K562 (cell line): ENCODE data around the gene NPS. TPM values are rescaled to one million over a fixed set of nuclear protein-coding genes. Genes with fewer than 3 reads are reported as not detected.

Source experiments
- ATAC-seq: fragments of 200-7000 bp; cut with Tn5 transposase; 3 replicates; pipeline ENCODE4 v1.9.1; 2020; ENCODE audit warnings: moderate library complexity
- BruUV-seq: library from RNA; stranded (reverse); fragments of 400-500 nt; replicated peaks from 2 replicates; lab custom pipeline; 2021; lab: Mats Ljungman, UMichigan
- CTCF ChIA-PET: fragments of 300-600 bp; formaldehyde crosslinking; extraction: SDS; loops from one replicate; lab custom pipeline; 2021; ENCODE audit warnings: low intra/inter-chr PET ratio; lab: Yijun Ruan, JAX
- POLR2A ChIA-PET: fragments of 300-600, 350-650 bp; sonication (Branson Sonifier 250); formaldehyde crosslinking; extraction: SDS; loops from one replicate; lab custom pipeline; 2021; ENCODE audit warnings: antibody characterized with exemption, inconsistent platforms; lab: Yijun Ruan, JAX
- DNase-seq, 4 experiments: peaks; one replicate each; pipeline versions ENCODE4 v3.0.0 to v3.0.0-alpha.2; 2011 to 2018; ENCODE audit warnings: low spot score in 3 of 4, mixed read lengths in 3 of 4; ENCODE audit errors: extremely low read depth in 1 of 4
- FAIRE-seq: peaks from 2 replicates; lab custom pipeline; 2011; peaks lifted over from hg19 to GRCh38; lab: Jason Lieb, UNC
- H2AFZ ChIP-seq: 2 replicates; pipeline ENCODE4 v1.6.0; 2011; ENCODE audit warnings: low read depth, low read length, control low read depth, inconsistent platforms
- H3K27ac ChIP-seq: fragments of 200-600 bp; 3 replicates; pipeline ENCODE4 v1.8.0; 2011; ENCODE audit warnings: low read depth, mild to moderate bottlenecking, control low read depth, inconsistent platforms, low read length, moderate library complexity, mixed read lengths; ENCODE audit errors: extremely low read depth
- H3K27me3 ChIP-seq, 2 experiments: fragments of 300-600 bp in 1 of 2; 2 replicates in 1 of 2; 3 replicates in 1 of 2; pipeline versions ENCODE4 v1.6.0 to v1.8.0; 2011; ENCODE audit warnings: inconsistent platforms in 2 of 2, low read length in 2 of 2, mild to moderate bottlenecking in 1 of 2, mixed read lengths in 1 of 2, moderate library complexity in 1 of 2; ENCODE audit not compliant: control insufficient read depth in 2 of 2, insufficient read depth in 2 of 2
- H3K36me3 ChIP-seq: fragments of 300-600 bp; 3 replicates; pipeline ENCODE4 v1.8.0; 2011; ENCODE audit warnings: mild to moderate bottlenecking, low read length, inconsistent platforms; ENCODE audit not compliant: control insufficient read depth, insufficient read depth
- H3K4me1 ChIP-seq, 2 experiments: fragments of 200-600 bp in 1 of 2; replicated peaks in 1 of 2; 2 replicates in 1 of 2; 3 replicates in 1 of 2; pipeline versions ENCODE4 v1.5.1 to v1.8.0; 2011; ENCODE audit warnings: inconsistent platforms in 2 of 2, low read length in 2 of 2, mild to moderate bottlenecking in 1 of 2, mixed read lengths in 1 of 2, moderate library complexity in 1 of 2; ENCODE audit not compliant: control insufficient read depth in 2 of 2, insufficient read depth in 2 of 2
- H3K4me2 ChIP-seq: 2 replicates; pipeline ENCODE4 v1.6.1; 2011; ENCODE audit warnings: low read length, control low read depth, inconsistent platforms, mixed read lengths; ENCODE audit not compliant: insufficient read depth
- H3K4me3 ChIP-seq: fragments of 200-600 bp; sonication (generic), shearing (Covaris generic); 2 replicates; pipeline ENCODE4 v1.5.1; 2016; ENCODE audit warnings: control low read depth, inconsistent platforms
- H3K79me2 ChIP-seq: fragments of 200-600 bp; 3 replicates; pipeline ENCODE4 v1.8.0; 2011; ENCODE audit warnings: low read length, inconsistent platforms; ENCODE audit not compliant: control insufficient read depth, insufficient read depth
- H3K9ac ChIP-seq, 2 experiments: 2 replicates each; pipeline versions ENCODE4 v1.6.0 to v1.6.1; 2011; ENCODE audit warnings: low read depth in 2 of 2, low read length in 2 of 2, control low read depth in 1 of 2, inconsistent platforms in 1 of 2, mild to moderate bottlenecking in 1 of 2, mixed read lengths in 1 of 2; ENCODE audit not compliant: insufficient read depth in 1 of 2
- H3K9me1 ChIP-seq: one replicate; pipeline ENCODE4 v1.6.0; 2011; ENCODE audit warnings: inconsistent platforms, mild to moderate bottlenecking, low read length, moderate library complexity; ENCODE audit not compliant: control insufficient read depth, insufficient read depth
- H3K9me3 ChIP-seq: replicated peaks from 2 replicates; pipeline ENCODE4 v1.5.1; 2011; ENCODE audit warnings: low read depth, low read length, inconsistent platforms; ENCODE audit not compliant: control insufficient read depth, insufficient read depth
- H4K20me1 ChIP-seq: replicated peaks from 2 replicates; pipeline ENCODE4 v1.6.1; 2011; ENCODE audit warnings: low read length, inconsistent platforms, mixed read lengths; ENCODE audit not compliant: control insufficient read depth, insufficient read depth
- CGGBP1 ChIP-seq: fragments of 250-450 bp; sonication (Bioruptor Pico); IDR thresholded peaks from 2 replicates; pipeline ENCODE4 v1.9.0; 2021; ENCODE audit warnings: mild to moderate bottlenecking
- DNMT1 ChIP-seq: fragments of 450-650 bp; IDR thresholded peaks from 2 replicates; pipeline ENCODE4 v1.6.1; 2016; ENCODE audit warnings: antibody characterized with exemption, mild to moderate bottlenecking
- FOXA1 ChIP-seq: fragments of 450-650 bp; IDR thresholded peaks from 2 replicates; pipeline ENCODE4 v1.6.1; 2016; ENCODE audit warnings: mild to moderate bottlenecking, borderline replicate concordance
- HMGN3 ChIP-seq: IDR thresholded peaks from 2 replicates; pipeline ENCODE4 v1.6.1; 2011; ENCODE audit warnings: borderline replicate concordance, low read depth, mild to moderate bottlenecking, mixed read lengths, low read length; ENCODE audit not compliant: insufficient read length; ENCODE audit errors: extremely low read depth
- MXD1 ChIP-seq: fragments of 250-450 bp; sonication (Bioruptor Pico); IDR thresholded peaks from 2 replicates; pipeline ENCODE4 v1.8.0; 2021; ENCODE audit warnings: borderline replicate concordance, mild to moderate bottlenecking, moderate library complexity; ENCODE audit not compliant: poor library complexity, severe bottlenecking
- SP1 ChIP-seq: sonication (generic); formaldehyde crosslinking; IDR thresholded peaks from 2 replicates; pipeline ENCODE4 v1.8.1; 2022; ENCODE audit warnings: mild to moderate bottlenecking, missing genetic modification reagents
- ZNF766 ChIP-seq: fragments of 200-800 bp; sonication (Bioruptor generic); conservative IDR thresholded peaks from 2 replicates; pipeline ENCODE4 v1.6.1; 2016; ENCODE audit warnings: missing genetic modification characterization, missing compliant biosample characterization
- WGBS: fragments of 100-300 bp; shearing (Covaris generic); methylation state at CpG from one replicate; pipeline ENCODE4 v1.1.6; 2016; ENCODE audit warnings: low coverage, mixed read lengths; ENCODE audit not compliant: insufficient coverage; ENCODE audit errors: missing lambda C conversion rate; 5-methylcytosine and 5-hydroxymethylcytosine counted together
- in situ Hi-C: fragments of 300-500 bp; cut with MboI; formaldehyde crosslinking; loops from 4 replicates; pipeline ENCODE4 v1.15.0; 2018; ENCODE audit warnings: inconsistent platforms, mixed read lengths
- intact Hi-C: fragments of 100-400 bp; cut with micrococcal nuclease; formaldehyde crosslinking; loops from 2 replicates; pipeline ENCODE4 v1.14.2; 2022
- polyA plus RNA-seq, 8 experiments: library from polyadenylated mRNA; depleted of rRNA in 4 of 8; stranded (reverse) in 5 of 8; unstranded in 3 of 8; fragments of >200 nt; fragmentation: Nextera tagmentation in 2 of 8; fragmentation: Illumina TruSeq in 1 of 8; extraction: Ambion mirVana in 2 of 8; extraction: Trizol in 1 of 8; gene quantifications; 2 replicates each; pipeline versions ENCODE4 v1.2.1 to v1.2.3, GENCODE V29; 2011 to 2014; ENCODE audit warnings: inconsistent platforms in 1 of 8, missing spikeins in 1 of 8
- total RNA-seq, 7 experiments: library from RNA; depleted of rRNA in 6 of 7; stranded (reverse); fragments of >200 nt in 6 of 7; fragmentation: Illumina TruSeq in 2 of 7; extraction: Trizol in 2 of 7; gene quantifications; 2 replicates each; pipeline versions ENCODE4 v1.2.1 to v1.2.3, GENCODE V29; 2011 to 2021; ENCODE audit warnings: low replicate concordance in 1 of 7
- TF ChIP-seq, protein P1 (sequence below): fragments of 450-650 bp; formaldehyde crosslinking; IDR thresholded peaks from 2 replicates; pipeline ENCODE4 v1.4.0; 2020; ENCODE audit warnings: mild to moderate bottlenecking

Gene NPS
- total and polyA plus RNA-seq, 9 of the 15 experiments (the other 6 are each of a cell fraction or from before 2014, with no cell fraction given): not detected

- DNase-seq (no peak), FAIRE-seq (no peak), ATAC-seq (no peak)
- TF ChIP-seq SP1: no peak
- TF ChIP-seq, protein P1, sequence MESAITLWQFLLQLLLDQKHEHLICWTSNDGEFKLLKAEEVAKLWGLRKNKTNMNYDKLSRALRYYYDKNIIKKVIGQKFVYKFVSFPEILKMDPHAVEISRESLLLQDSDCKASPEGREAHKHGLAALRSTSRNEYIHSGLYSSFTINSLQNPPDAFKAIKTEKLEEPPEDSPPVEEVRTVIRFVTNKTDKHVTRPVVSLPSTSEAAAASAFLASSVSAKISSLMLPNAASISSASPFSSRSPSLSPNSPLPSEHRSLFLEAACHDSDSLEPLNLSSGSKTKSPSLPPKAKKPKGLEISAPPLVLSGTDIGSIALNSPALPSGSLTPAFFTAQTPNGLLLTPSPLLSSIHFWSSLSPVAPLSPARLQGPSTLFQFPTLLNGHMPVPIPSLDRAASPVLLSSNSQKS (CRISPR knock-in tag): no peak
- no peak for TF ChIP-seq ZNF766 (CRISPR knock-in tag)
- TF ChIP-seq HMGN3: no peak
- TF ChIP-seq CGGBP1 (CRISPR knock-in tag): no peak
- no peak for TF ChIP-seq FOXA1
- no peak for TF ChIP-seq MXD1 (CRISPR knock-in tag)
- TF ChIP-seq DNMT1: no peak
- POLR2A ChIA-PET: no interaction called here
- no peaks in the 10 kb centered on the region for H3K27me3 ChIP-seq
- H3K79me2 ChIP-seq: no peaks in the 10 kb centered on the region
- no peaks in the 10 kb centered on the region for H3K9me3 ChIP-seq
- BruUV-seq: no TSS peak
- no peak overlapping the region for H3K4me3 ChIP-seq
- no peak overlapping the region for H3K9ac ChIP-seq
- in situ Hi-C loops (no loop called here), intact Hi-C loops (no loop called here)
- H3K27ac ChIP-seq: no peak overlapping the region
- H3K4me2 ChIP-seq: no peak overlapping the region
- no peaks in the 10 kb centered on the region for H3K9me1 ChIP-seq
- no peaks in the 10 kb centered on the region for H4K20me1 ChIP-seq
- CTCF ChIA-PET: no interaction called here
- H3K36me3 ChIP-seq: no peaks in the 10 kb centered on the region
- WGBS: 0% methylated on average over 5 of the region's 6 CpGs
- H2AFZ ChIP-seq: no peak overlapping the region
- H3K4me1 ChIP-seq: no peaks in the 10 kb centered on the region
Measured at GRCh38 chr10:127534074-127534473, 15.0 kb upstream of the NPS start.
